ENCODE data around the gene LTBP1. TPM values are rescaled to one million over a fixed set of nuclear protein-coding genes. Genes with fewer than 3 reads are reported as not detected.

Gene LTBP1
- total RNA-seq, 1 donor from 2014 or later, result 327 TPM

GRCh38 chr2:33094303-33094702, 147.6 kb downstream of the LTBP1 start:
- no peak for TF ChIP-seq CTCF (IDR thresholded peaks at IDR 0.05; ENCODE audit: unreplicated experiment)
- Mint-ChIP-seq H3K9me3 (ENCODE audit: unreplicated experiment) (no peaks in the 10 kb centered on the region), H3K4me3 (ENCODE audit: unreplicated experiment) (no peak overlapping the region), H3K27ac (ENCODE audit: unreplicated experiment) (no peak overlapping the region), H3K27me3 (ENCODE audit: unreplicated experiment) (peaks cover 2% of the 10 kb centered on the region), H3K4me1 (ENCODE audit: unreplicated experiment) (no peaks in the 10 kb centered on the region), H3K36me3 (ENCODE audit: low read depth, unreplicated experiment) (peaks cover 29% of the 10 kb centered on the region)
- no peak for DNase-seq (ENCODE audit: low spot score)

DNA sequence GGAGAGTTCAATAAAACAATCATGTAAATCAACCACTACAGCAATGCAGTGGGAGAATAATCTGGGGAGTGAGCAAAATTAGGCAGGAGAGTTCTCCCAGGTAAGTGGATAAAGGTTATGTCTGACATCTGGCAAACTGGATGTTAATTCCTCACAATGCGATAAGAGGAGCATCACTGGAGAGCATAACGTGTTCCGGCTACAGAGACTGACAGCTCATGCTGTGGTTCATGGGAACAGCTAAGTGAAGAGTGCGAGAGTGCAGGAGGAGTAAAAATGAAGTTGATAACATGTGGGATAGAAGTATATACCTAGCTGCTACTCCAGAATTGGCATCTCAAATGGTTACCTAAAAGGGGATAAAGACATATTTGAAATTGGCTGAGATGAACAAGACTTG, 153.2 kb downstream of the LTBP1 start:
- Mint-ChIP-seq H3K9me3 (ENCODE audit: unreplicated experiment) (no peaks in the 10 kb centered on the region), H3K27me3 (ENCODE audit: unreplicated experiment) (peaks cover 5% of the 10 kb centered on the region), H3K36me3 (ENCODE audit: low read depth, unreplicated experiment) (peaks cover 11% of the 10 kb centered on the region), H3K4me3 (ENCODE audit: unreplicated experiment) (no peak overlapping the region), H3K4me1 (ENCODE audit: unreplicated experiment) (peaks cover 18% of the 10 kb centered on the region), H3K27ac (ENCODE audit: unreplicated experiment) (no peak overlapping the region)
- no peak for TF ChIP-seq CTCF (IDR thresholded peaks at IDR 0.05; ENCODE audit: unreplicated experiment)
- DNase-seq (ENCODE audit: low spot score), result no peak

GRCh38 chr2:33100921-33101320, 154.2 kb downstream of the LTBP1 start:
- no peak overlapping the region for H3K27ac Mint-ChIP-seq (ENCODE audit: unreplicated experiment)
- no peak overlapping the region for H3K4me3 Mint-ChIP-seq (ENCODE audit: unreplicated experiment)
- H3K4me1 Mint-ChIP-seq (ENCODE audit: unreplicated experiment), result peaks cover 20% of the 10 kb centered on the region
- H3K9me3 Mint-ChIP-seq (ENCODE audit: unreplicated experiment), result no peaks in the 10 kb centered on the region
- H3K36me3 Mint-ChIP-seq (ENCODE audit: low read depth, unreplicated experiment), result peaks cover 12% of the 10 kb centered on the region
- peaks cover 5% of the 10 kb centered on the region for H3K27me3 Mint-ChIP-seq (ENCODE audit: unreplicated experiment)
- no peak for DNase-seq (ENCODE audit: low spot score)
- no peak for TF ChIP-seq CTCF (IDR thresholded peaks at IDR 0.05; ENCODE audit: unreplicated experiment)

DNA sequence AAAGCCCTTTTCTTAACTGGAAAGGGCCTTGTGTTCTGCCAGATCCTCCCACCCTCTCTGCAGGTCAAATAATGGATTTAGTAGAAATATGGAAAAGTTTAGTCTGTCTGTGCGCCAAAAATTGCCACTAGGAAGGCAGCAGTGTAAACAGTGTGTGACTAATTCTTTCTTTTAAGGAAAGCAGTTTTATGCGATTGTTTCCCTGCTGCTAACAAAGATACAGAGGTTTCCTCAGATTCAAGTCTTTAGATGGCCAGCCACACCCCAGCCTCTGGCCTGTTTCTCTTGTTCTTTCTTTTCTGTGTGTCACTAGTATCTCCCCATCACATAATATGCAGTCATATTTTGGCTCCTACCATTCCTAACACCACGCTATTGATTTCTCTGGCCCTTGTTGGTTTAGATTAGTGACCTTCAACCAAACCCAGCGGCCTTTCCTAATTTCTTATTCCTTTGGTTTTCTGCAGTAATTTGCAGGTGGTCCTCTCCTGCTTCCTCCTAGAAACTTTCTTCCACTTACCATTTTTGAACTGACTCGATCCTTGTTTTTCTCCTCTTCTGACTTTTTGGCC, 157.4 kb downstream of the LTBP1 start:
- Mint-ChIP-seq H3K4me3 (ENCODE audit: unreplicated experiment) (no peak overlapping the region), H3K27me3 (ENCODE audit: unreplicated experiment) (peaks cover 5% of the 10 kb centered on the region), H3K27ac (ENCODE audit: unreplicated experiment) (no peak overlapping the region), H3K4me1 (ENCODE audit: unreplicated experiment) (peaks cover 44% of the 10 kb centered on the region), H3K36me3 (ENCODE audit: low read depth, unreplicated experiment) (peaks cover 26% of the 10 kb centered on the region), H3K9me3 (ENCODE audit: unreplicated experiment) (no peaks in the 10 kb centered on the region)
- no peak for TF ChIP-seq CTCF (IDR thresholded peaks at IDR 0.05; ENCODE audit: unreplicated experiment)
- DNase-seq (ENCODE audit: low spot score), result no peak

GRCh38 chr2:33104726-33105125, 158.0 kb downstream of the LTBP1 start:
- TF ChIP-seq CTCF (IDR thresholded peaks at IDR 0.05; ENCODE audit: unreplicated experiment), result no peak
- H3K4me1 Mint-ChIP-seq (ENCODE audit: unreplicated experiment), result peaks cover 46% of the 10 kb centered on the region
- no peak overlapping the region for H3K4me3 Mint-ChIP-seq (ENCODE audit: unreplicated experiment)
- DNase-seq (ENCODE audit: low spot score), result no peak
- peaks cover 5% of the 10 kb centered on the region for H3K27me3 Mint-ChIP-seq (ENCODE audit: unreplicated experiment)
- H3K27ac Mint-ChIP-seq (ENCODE audit: unreplicated experiment), result no peak overlapping the region
- H3K9me3 Mint-ChIP-seq (ENCODE audit: unreplicated experiment), result no peaks in the 10 kb centered on the region
- H3K36me3 Mint-ChIP-seq (ENCODE audit: low read depth, unreplicated experiment), result peaks cover 26% of the 10 kb centered on the region
